Endodermal cell (in vitro differentiated cells): ENCODE results near the gene NIP7. TPM values are rescaled to one million over a fixed set of nuclear protein-coding genes. Genes with fewer than 3 reads are reported as not detected.

Experiments used
- DNase-seq: peaks from one replicate; pipeline ENCODE4 v3.0.0-alpha.2; 2017
- H3K27ac ChIP-seq: 2 replicates; pipeline ENCODE4 v1.5.1; 2013; ENCODE audit warnings: mild to moderate bottlenecking, low read depth, low read length, moderate library complexity
- H3K27me3 ChIP-seq: 2 replicates; pipeline ENCODE4 v1.6.1; 2013; ENCODE audit warnings: mild to moderate bottlenecking, low read length, moderate library complexity; ENCODE audit not compliant: insufficient read depth, control insufficient read depth, poor library complexity, severe bottlenecking
- H3K36me3 ChIP-seq: 2 replicates; pipeline ENCODE4 v1.7.0; 2013; ENCODE audit warnings: mild to moderate bottlenecking, low read length, moderate library complexity; ENCODE audit not compliant: control insufficient read depth, insufficient read depth
- H3K4me1 ChIP-seq: one replicate; pipeline ENCODE4 v1.7.0; 2013; ENCODE audit warnings: low read length; ENCODE audit not compliant: control insufficient read depth, insufficient read depth
- H3K4me3 ChIP-seq: 2 replicates; pipeline ENCODE4 v1.5.1; 2013; ENCODE audit warnings: mild to moderate bottlenecking, low read length, moderate library complexity
- H3K9ac ChIP-seq: 2 replicates; pipeline ENCODE4 v1.6.1; 2013; ENCODE audit warnings: mild to moderate bottlenecking, low read length, moderate library complexity; ENCODE audit not compliant: poor library complexity, severe bottlenecking; ENCODE audit errors: extremely low read depth
- H3K9me3 ChIP-seq: 2 replicates; pipeline ENCODE4 v1.6.1; 2013; ENCODE audit warnings: mild to moderate bottlenecking, low read length, moderate library complexity; ENCODE audit not compliant: control insufficient read depth
- H3K27ac Mint-ChIP-seq: 2 replicates; pipeline ENCODE4 v1.8.0; 2020; ENCODE audit warnings: mixed read lengths
- H3K27me3 Mint-ChIP-seq: 2 replicates; pipeline ENCODE4 v1.8.0; 2021; ENCODE audit warnings: mild to moderate bottlenecking, mixed read lengths; ENCODE audit not compliant: insufficient read depth
- H3K36me3 Mint-ChIP-seq: 2 replicates; pipeline ENCODE4 v1.8.0; 2020; ENCODE audit warnings: low read depth, mixed read lengths
- H3K4me1 Mint-ChIP-seq: 2 replicates; pipeline ENCODE4 v1.8.0; 2020; ENCODE audit warnings: mixed read lengths
- H3K4me3 Mint-ChIP-seq: 2 replicates; pipeline ENCODE4 v1.8.0; 2020; ENCODE audit warnings: mild to moderate bottlenecking, moderate library complexity, mixed read lengths
- H3K9me3 Mint-ChIP-seq: 2 replicates; pipeline ENCODE4 v1.8.0; 2020; ENCODE audit warnings: mild to moderate bottlenecking, mixed read lengths
- WGBS, 2 experiments: methylation state at CpG; one replicate each; pipeline versions ENCODE4 v1.1.5 to v1.1.7; 2013; ENCODE audit warnings: missing lambda C conversion rate in 2 of 2, mixed read lengths in 1 of 2; ENCODE audit not compliant: insufficient coverage in 1 of 2, insufficient read length in 1 of 2; 5-methylcytosine and 5-hydroxymethylcytosine counted together
- total RNA-seq, 2 donors: library from RNA; stranded (reverse); fragmentation: NEBNext Ultra II Directional in 1 of 2; extraction: Animal tissue kit (Norgen Biotek cat#: 25700) in 1 of 2; gene quantifications; 2 replicates in 1 of 2; 3 replicates in 1 of 2; pipeline ENCODE4 v1.2.1, GENCODE V29; 2021
- TF ChIP-seq, protein P1 (sequence below): fragments of 200-600 bp; sonication (generic); conservative IDR thresholded peaks from 2 replicates; pipeline ENCODE4 v1.5.0; 2021; ENCODE audit warnings: antibody characterized with exemption, mild to moderate bottlenecking

Gene NIP7
- total RNA-seq, 2 donors from 2014 or later: 30.5 to 36.3 TPM

DNA sequence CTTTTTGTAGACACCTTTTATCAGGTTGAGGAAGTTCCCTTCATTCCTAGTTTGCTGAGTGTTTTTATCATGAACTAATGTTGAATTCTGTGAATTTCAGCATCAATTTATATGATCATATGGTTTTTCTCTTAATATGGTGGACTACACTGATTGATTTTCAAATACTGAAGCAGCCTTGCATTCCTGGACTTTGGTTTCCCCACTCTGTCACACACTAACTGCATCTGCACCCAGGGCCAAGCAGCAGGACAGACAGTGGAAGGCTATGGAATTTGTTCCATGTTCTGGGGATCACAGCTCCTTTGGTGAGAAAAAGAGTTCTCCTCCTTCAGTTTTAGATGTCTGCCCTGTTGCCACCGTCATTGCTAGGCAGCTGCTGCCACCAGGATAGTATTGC lies 38.5 kb downstream of the NIP7 start:
- Mint-ChIP-seq H3K36me3 (peaks cover 71% of the 10 kb centered on the region), H3K4me1 (peaks cover under 1% of the 10 kb centered on the region), H3K9me3 (no peaks in the 10 kb centered on the region), H3K4me3 (no peak overlapping the region), H3K27ac (no peak overlapping the region), H3K27me3 (no peaks in the 10 kb centered on the region)
- Histone ChIP-seq H3K27me3 (no peaks in the 10 kb centered on the region), H3K9ac (no peak overlapping the region), H3K27ac (no peak overlapping the region), H3K36me3 (peaks cover 76% of the 10 kb centered on the region), H3K4me1 (no peaks in the 10 kb centered on the region), H3K4me3 (no peak overlapping the region), H3K9me3 (no peaks in the 10 kb centered on the region)
- TF ChIP-seq, protein P1, sequence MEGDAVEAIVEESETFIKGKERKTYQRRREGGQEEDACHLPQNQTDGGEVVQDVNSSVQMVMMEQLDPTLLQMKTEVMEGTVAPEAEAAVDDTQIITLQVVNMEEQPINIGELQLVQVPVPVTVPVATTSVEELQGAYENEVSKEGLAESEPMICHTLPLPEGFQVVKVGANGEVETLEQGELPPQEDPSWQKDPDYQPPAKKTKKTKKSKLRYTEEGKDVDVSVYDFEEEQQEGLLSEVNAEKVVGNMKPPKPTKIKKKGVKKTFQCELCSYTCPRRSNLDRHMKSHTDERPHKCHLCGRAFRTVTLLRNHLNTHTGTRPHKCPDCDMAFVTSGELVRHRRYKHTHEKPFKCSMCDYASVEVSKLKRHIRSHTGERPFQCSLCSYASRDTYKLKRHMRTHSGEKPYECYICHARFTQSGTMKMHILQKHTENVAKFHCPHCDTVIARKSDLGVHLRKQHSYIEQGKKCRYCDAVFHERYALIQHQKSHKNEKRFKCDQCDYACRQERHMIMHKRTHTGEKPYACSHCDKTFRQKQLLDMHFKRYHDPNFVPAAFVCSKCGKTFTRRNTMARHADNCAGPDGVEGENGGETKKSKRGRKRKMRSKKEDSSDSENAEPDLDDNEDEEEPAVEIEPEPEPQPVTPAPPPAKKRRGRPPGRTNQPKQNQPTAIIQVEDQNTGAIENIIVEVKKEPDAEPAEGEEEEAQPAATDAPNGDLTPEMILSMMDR: no peak
- 92% methylated on average over 1 of the region's 1 CpG; no CpG with 5 or more reads in 1 of the 2 experiments for WGBS, 2 experiments
- no peak for DNase-seq

DNA sequence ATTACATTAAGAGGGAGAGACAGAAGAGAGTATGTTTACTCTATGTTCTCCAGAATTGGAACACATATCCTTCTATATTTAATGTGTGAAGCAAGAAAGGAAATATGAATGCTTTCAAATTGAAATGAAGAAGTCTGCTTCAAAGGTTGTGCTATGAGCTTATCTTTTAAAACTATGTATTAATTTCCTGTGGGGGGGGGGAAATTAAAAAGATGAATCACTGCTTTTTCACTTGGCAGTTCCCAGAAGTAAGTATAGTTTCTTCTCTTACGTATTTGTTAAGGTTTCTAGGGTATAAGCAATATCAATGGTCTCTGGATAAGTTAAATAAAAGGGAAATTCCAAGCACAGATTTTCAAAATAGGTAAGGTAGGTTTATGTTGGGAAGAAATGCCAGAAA lies 39.2 kb downstream of the NIP7 start:
- Histone ChIP-seq H3K27me3 (no peaks in the 10 kb centered on the region), H3K9ac (no peak overlapping the region), H3K4me3 (no peak overlapping the region), H3K36me3 (peaks cover 83% of the 10 kb centered on the region), H3K9me3 (no peaks in the 10 kb centered on the region), H3K27ac (no peak overlapping the region), H3K4me1 (no peaks in the 10 kb centered on the region)
- Mint-ChIP-seq H3K36me3 (peaks cover 71% of the 10 kb centered on the region), H3K4me3 (no peak overlapping the region), H3K27me3 (no peaks in the 10 kb centered on the region), H3K4me1 (no peaks in the 10 kb centered on the region), H3K9me3 (no peaks in the 10 kb centered on the region), H3K27ac (no peak overlapping the region)
- DNase-seq: no peak
- WGBS, 2 experiments: 100% methylated on average over 1 of the region's 1 CpG; no CpG with 5 or more reads in 1 of the 2 experiments
- TF ChIP-seq, protein P1: no peak

DNA sequence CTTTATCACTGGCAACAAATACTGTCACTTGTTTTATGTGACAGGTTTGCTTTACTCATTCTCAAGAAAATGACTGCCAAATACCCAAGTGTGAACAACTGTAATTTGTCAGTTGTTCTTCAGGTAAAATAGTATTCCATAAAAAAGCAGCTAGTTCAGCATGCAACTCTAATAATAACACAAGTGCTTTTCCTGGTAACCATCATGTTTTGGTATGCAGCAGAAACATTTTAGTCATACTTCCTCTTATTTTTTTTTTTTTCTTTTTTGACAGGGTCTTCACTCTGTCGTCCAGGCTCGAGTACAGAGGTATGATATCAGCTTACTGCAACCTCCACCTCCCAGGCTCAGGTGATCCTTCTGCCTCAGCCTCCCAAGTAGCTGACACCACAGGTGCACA lies 41.7 kb downstream of the NIP7 start:
- H3K4me1 Mint-ChIP-seq: peaks cover 7% of the 10 kb centered on the region
- H3K9me3 Mint-ChIP-seq: no peaks in the 10 kb centered on the region
- Histone ChIP-seq H3K9ac (no peak overlapping the region), H3K27ac (no peak overlapping the region), H3K36me3 (peaks cover 74% of the 10 kb centered on the region), H3K9me3 (no peaks in the 10 kb centered on the region), H3K4me1 (no peaks in the 10 kb centered on the region), H3K27me3 (no peaks in the 10 kb centered on the region), H3K4me3 (no peak overlapping the region)
- H3K36me3 Mint-ChIP-seq: peaks cover 63% of the 10 kb centered on the region
- TF ChIP-seq, protein P1: no peak
- H3K27ac Mint-ChIP-seq: no peak overlapping the region
- no peaks in the 10 kb centered on the region for H3K27me3 Mint-ChIP-seq
- no peak for DNase-seq
- H3K4me3 Mint-ChIP-seq: no peak overlapping the region
- 82 to 100% methylated on average over 2 of the region's 2 CpGs for WGBS, 2 experiments
